Coronary artery (tissue), 2 donors: ENCODE data around the gene MIOX.

Source experiments
- DNase-seq: peaks from one replicate; pipeline ENCODE4 v3.0.0-alpha.2; 2017; ENCODE audit warnings: low spot score
- H3K27ac ChIP-seq, 2 donors: fragments of 200-600 bp; sonication (generic); one replicate each; pipeline ENCODE4 v1.5.1; 2016 to 2019
- H3K4me3 ChIP-seq: fragments of 200-600 bp; sonication (generic); 2 replicates; pipeline ENCODE4 v1.5.1; 2016; ENCODE audit warnings: mild to moderate bottlenecking, moderate library complexity
- TF ChIP-seq, protein P1 (sequence below): fragments of 200-600 bp; sonication (generic); IDR thresholded peaks from one replicate; pipeline ENCODE4 v1.5.1; 2019; ENCODE audit warnings: antibody characterized with exemption

The MIOX gene

GRCh38 chr22:50520826-50521453 lies 34.3 kb downstream of the MIOX start:
- peak; percentile 66 for DNase-seq
- TF ChIP-seq, protein P1, sequence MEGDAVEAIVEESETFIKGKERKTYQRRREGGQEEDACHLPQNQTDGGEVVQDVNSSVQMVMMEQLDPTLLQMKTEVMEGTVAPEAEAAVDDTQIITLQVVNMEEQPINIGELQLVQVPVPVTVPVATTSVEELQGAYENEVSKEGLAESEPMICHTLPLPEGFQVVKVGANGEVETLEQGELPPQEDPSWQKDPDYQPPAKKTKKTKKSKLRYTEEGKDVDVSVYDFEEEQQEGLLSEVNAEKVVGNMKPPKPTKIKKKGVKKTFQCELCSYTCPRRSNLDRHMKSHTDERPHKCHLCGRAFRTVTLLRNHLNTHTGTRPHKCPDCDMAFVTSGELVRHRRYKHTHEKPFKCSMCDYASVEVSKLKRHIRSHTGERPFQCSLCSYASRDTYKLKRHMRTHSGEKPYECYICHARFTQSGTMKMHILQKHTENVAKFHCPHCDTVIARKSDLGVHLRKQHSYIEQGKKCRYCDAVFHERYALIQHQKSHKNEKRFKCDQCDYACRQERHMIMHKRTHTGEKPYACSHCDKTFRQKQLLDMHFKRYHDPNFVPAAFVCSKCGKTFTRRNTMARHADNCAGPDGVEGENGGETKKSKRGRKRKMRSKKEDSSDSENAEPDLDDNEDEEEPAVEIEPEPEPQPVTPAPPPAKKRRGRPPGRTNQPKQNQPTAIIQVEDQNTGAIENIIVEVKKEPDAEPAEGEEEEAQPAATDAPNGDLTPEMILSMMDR = no peak
- no peak overlapping the region for H3K4me3 ChIP-seq
- H3K27ac ChIP-seq = no peak overlapping the region

GRCh38 chr22:50521710-50522109 lies 35.1 kb downstream of the MIOX start:
- Histone ChIP-seq H3K27ac (no peak overlapping the region), H3K4me3 (no peak overlapping the region)
- TF ChIP-seq, protein P1 = no peak
- DNase-seq = no peak

GRCh38 chr22:50522208-50522805 lies 35.6 kb downstream of the MIOX start:
- no peak overlapping the region for H3K4me3 ChIP-seq
- no peak overlapping the region for H3K27ac ChIP-seq
- TF ChIP-seq, protein P1 = no peak
- peak; percentile 71 for DNase-seq

DNA sequence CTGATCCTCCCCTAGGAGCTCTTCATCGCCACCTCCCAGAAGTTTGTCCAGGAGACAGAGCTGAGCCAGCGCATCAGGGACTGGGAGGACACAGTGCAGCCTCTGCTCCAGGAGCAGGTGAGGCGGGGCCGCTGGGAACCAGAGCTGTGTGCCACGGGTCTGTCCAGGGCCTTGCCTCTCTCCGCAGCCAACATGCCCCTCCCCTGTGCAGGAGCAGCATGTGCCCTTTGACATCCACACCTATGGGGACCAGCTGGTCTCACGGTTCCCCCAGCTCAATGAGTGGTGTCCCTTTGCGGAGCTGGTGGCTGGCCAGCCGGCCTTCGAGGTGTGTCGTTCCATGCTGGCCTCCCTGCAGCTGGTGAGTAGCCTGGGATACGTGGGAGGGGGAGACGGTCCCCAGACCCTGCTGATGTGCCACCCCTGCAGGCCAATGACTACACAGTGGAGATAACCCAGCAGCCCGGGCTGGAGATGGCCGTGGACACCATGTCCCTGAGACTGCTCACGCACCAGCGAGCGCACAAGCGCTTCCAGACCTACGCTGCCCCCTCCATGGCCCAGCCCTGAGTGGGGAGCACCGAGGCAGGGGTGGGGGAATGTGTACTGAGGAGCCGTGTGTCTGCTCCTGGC lies 36.3 kb downstream of the MIOX start:
- Histone ChIP-seq H3K27ac (no peak overlapping the region), H3K4me3 (no peak overlapping the region)
- TF ChIP-seq, protein P1 = no peak
- DNase-seq = peak; percentile 72

GRCh38 chr22:50523458-50523805 lies 36.8 kb downstream of the MIOX start:
- TF ChIP-seq, protein P1 = no peak
- H3K4me3 ChIP-seq = no peak overlapping the region
- H3K27ac ChIP-seq = no peak overlapping the region
- no peak for DNase-seq

GRCh38 chr22:50523806-50524675 lies 37.4 kb downstream of the MIOX start:
- peak overlapping the region; percentile 86 for H3K4me3 ChIP-seq
- no peak overlapping the region for H3K27ac ChIP-seq
- TF ChIP-seq, protein P1 = no peak
- DNase-seq = peak; percentile 75
